Measurements from ENCODE around the gene RILPL2. TPM values are rescaled to one million over a fixed set of nuclear protein-coding genes. Genes with fewer than 3 reads are reported as not detected.
A peak's percentile ranks its signal among the peaks of the same experiment; 100 is the strongest.

The RILPL2 gene
- total and polyA plus RNA-seq, 9 of the 15 experiments (the other 6 are each of a cell fraction or from before 2014, with no cell fraction given), result 0.61 to 5.8 (median 4.3) TPM

GRCh38 chr12:123457980-123458779 lies 21.7 kb upstream of the RILPL2 start, which contains the start of gene SNRNP35:
TSS of gene SNRNP35 (plus strand) at chr12:123458139. CDS start at chr12:123465541, 7,402 bp downstream.
- intact Hi-C loops (cut with micrococcal nuclease) (loop anchor here (2.0 to 5.0 kb wide), 2 partner anchors 69 to 124 kb away; partner anchors contain the start of gene TMED2), in situ Hi-C loops (cut with MboI) (no loop called here)
- TF ChIP-seq ETV5 (CRISPR knock-in tag; IDR thresholded peaks at IDR 0.05; ENCODE audit: low read depth), result peak; percentile 85
- TF ChIP-seq TEAD4 (IDR thresholded peaks at IDR 0.05; ENCODE audit: low read length), result peak; percentile 50
- TF ChIP-seq TEAD4 (CRISPR knock-in tag; IDR thresholded peaks at IDR 0.05; ENCODE audit: borderline replicate concordance), result no peak
- no peak for TF ChIP-seq FOXO4 (CRISPR knock-in tag; IDR thresholded peaks at IDR 0.05)
- TF ChIP-seq ZNF584 (CRISPR knock-in tag; IDR thresholded peaks at IDR 0.05; ENCODE audit: low read depth), result no peak
- TF ChIP-seq RREB1 (CRISPR knock-in tag; IDR thresholded peaks at IDR 0.05), result no peak
- TF ChIP-seq YY1 (IDR thresholded peaks at IDR 0.05; ENCODE audit: borderline replicate concordance in 1 of 3, control insufficient read depth in 1 of 3, extremely low read depth in 1 of 3, insufficient read depth in 3 of 3, insufficient read length in 1 of 3, insufficient replicate concordance in 2 of 3, low read depth in 1 of 3, low read length in 2 of 3), result peak; percentile 94 to 98 (median 95)

More at GRCh38 chr12:123457980-123458779, 21.7 kb upstream of the RILPL2 start, which contains the start of gene SNRNP35:
- Histone ChIP-seq H3K9me3 (replicated peaks; ENCODE audit: control insufficient read depth, insufficient read depth, low read depth, low read length) (no peaks in the 10 kb centered on the region), H3K27me3 (ENCODE audit: control insufficient read depth in 2 of 2, insufficient read depth in 2 of 2, low read length in 2 of 2) (no peaks in the 10 kb centered on the region), H4K20me1 (replicated peaks; ENCODE audit: control insufficient read depth, insufficient read depth, low read length) (no peaks in the 10 kb centered on the region), H3K27ac (ENCODE audit: extremely low read depth, low read depth, low read length) (peak within 1 kb of the TSS; percentile 97), H3K9me1 (ENCODE audit: control insufficient read depth, insufficient read depth, low read length) (no peaks in the 10 kb centered on the region), H3K4me2 (ENCODE audit: insufficient read depth, low read length) (peak within 1 kb of the TSS; percentile 92), H2AFZ (ENCODE audit: low read depth, low read length) (peak within 1 kb of the TSS; percentile 95), H3K36me3 (ENCODE audit: control insufficient read depth, insufficient read depth, low read length) (peaks cover 21% of the 10 kb centered on the region), H3K4me1 (replicated peaks in 1 of 2; ENCODE audit: control insufficient read depth in 2 of 2, insufficient read depth in 2 of 2, low read length in 2 of 2) (peaks cover 7 to 11% of the 10 kb centered on the region in 2 experiments), H3K4me3 (peak within 1 kb of the TSS; percentile 75), H3K79me2 (ENCODE audit: control insufficient read depth, insufficient read depth, low read length) (peaks cover 37% of the 10 kb centered on the region), H3K9ac (ENCODE audit: insufficient read depth in 1 of 2, low read depth in 2 of 2, low read length in 2 of 2) (peak within 1 kb of the TSS; percentile 91 to 92)
- ChIA-PET CTCF (ENCODE audit: low intra/inter-chr PET ratio) (no interaction called here), POLR2A (interaction anchor here (0.6 to 2.3 kb wide), 10 partner anchors 11 to 965 kb away, joined by 3 to 10 read pairs (median 4); partner anchors contain the start of gene KMT5A)
- under 1% methylated on average over 45 of the region's 48 CpGs for WGBS (ENCODE audit: insufficient coverage, low coverage, missing lambda C conversion rate)
- FAIRE-seq (peak; percentile 83), ATAC-seq (peak; percentile 87), DNase-seq (ENCODE audit: extremely low read depth in 1 of 4, low spot score in 3 of 4) (peak; percentile 75 to 91 (median 77))
- TSS peak; percentile 84 for BruUV-seq (replicated peaks)

Data from K562 (cell line).